Fibroblast of lung (primary cell): ENCODE measurements around the gene ERBB4. TPM values are rescaled to one million over a fixed set of nuclear protein-coding genes. Genes with fewer than 3 reads are reported as not detected.

Experiments
- DNase-seq, 2 donors: peaks; one replicate each; pipeline versions ENCODE4 v3.0.0 to v3.0.0-alpha.2; 2010; ENCODE audit warnings: low read depth in 2 of 2
- H2AFZ ChIP-seq: 2 replicates; pipeline ENCODE4 v1.5.1; 2012; ENCODE audit warnings: low read length, control low read depth, inconsistent platforms
- H3K27ac ChIP-seq: 2 replicates; pipeline ENCODE4 v1.5.1; 2011; ENCODE audit warnings: low read length, control low read depth; ENCODE audit not compliant: insufficient read depth
- H3K27me3 ChIP-seq: 2 replicates; pipeline ENCODE4 v1.5.1; 2011; ENCODE audit warnings: mild to moderate bottlenecking, low read length; ENCODE audit not compliant: control insufficient read depth, insufficient read depth
- H3K36me3 ChIP-seq: 2 replicates; pipeline ENCODE4 v1.5.1; 2011; ENCODE audit warnings: low read length; ENCODE audit not compliant: control insufficient read depth, insufficient read depth
- H3K4me1 ChIP-seq: 2 replicates; pipeline ENCODE4 v1.5.1; 2011; ENCODE audit warnings: low read length; ENCODE audit not compliant: control insufficient read depth, insufficient read depth; ENCODE audit errors: extremely low read depth
- H3K4me2 ChIP-seq: 2 replicates; pipeline ENCODE4 v1.5.1; 2011; ENCODE audit warnings: low read length, control low read depth; ENCODE audit not compliant: insufficient read depth; ENCODE audit errors: extremely low read depth
- H3K4me3 ChIP-seq, 4 experiments: fragments of 200-600 bp in 1 of 4; sonication (generic) in 1 of 4; replicated peaks in 1 of 4; 2 replicates each; pipeline ENCODE4 v1.5.1; 2011 to 2016; ENCODE audit warnings: low read length in 4 of 4, low read depth in 3 of 4, mild to moderate bottlenecking in 3 of 4, control low read depth in 2 of 4, inconsistent platforms in 1 of 4, mixed read lengths in 1 of 4; ENCODE audit not compliant: insufficient read depth in 1 of 4; ENCODE audit errors: control extremely low read depth in 1 of 4
- H3K79me2 ChIP-seq: 2 replicates; pipeline ENCODE4 v1.5.1; 2012; ENCODE audit warnings: mild to moderate bottlenecking, low read length, inconsistent platforms; ENCODE audit not compliant: control insufficient read depth, insufficient read depth
- H3K9ac ChIP-seq: 2 replicates; pipeline ENCODE4 v1.5.1; 2011; ENCODE audit warnings: mild to moderate bottlenecking, low read length, control low read depth; ENCODE audit not compliant: insufficient read depth
- H3K9me3 ChIP-seq: 2 replicates; pipeline ENCODE4 v1.5.1; 2012; ENCODE audit warnings: low read depth, low read length; ENCODE audit not compliant: control insufficient read depth, insufficient read depth
- H4K20me1 ChIP-seq: 2 replicates; pipeline ENCODE4 v1.5.1; 2011; ENCODE audit warnings: low read length; ENCODE audit not compliant: control insufficient read depth, insufficient read depth; ENCODE audit errors: extremely low read depth
- CTCF ChIP-seq, 2 donors: IDR thresholded peaks in 1 of 2; conservative IDR thresholded peaks in 1 of 2; 1 replicate in 1 of 2; 2 replicates in 1 of 2; pipeline ENCODE4 v1.5.1; 2011 to 2012; ENCODE audit warnings: low read length in 2 of 2, control low read depth in 1 of 2, inconsistent platforms in 1 of 2, low read depth in 1 of 2, mild to moderate bottlenecking in 1 of 2
- EZH2 ChIP-seq: IDR thresholded peaks from 2 replicates; pipeline ENCODE4 v1.5.1; 2012; ENCODE audit warnings: low read length, control low read depth, mild to moderate bottlenecking; ENCODE audit errors: missing control alignments
- polyA plus RNA-seq, 2 donors: library from polyadenylated mRNA; depleted of rRNA in 1 of 2; stranded (reverse) in 1 of 2; unstranded in 1 of 2; fragments of >200 nt; gene quantifications; 2 replicates each; pipeline ENCODE4 v1.2.1, GENCODE V29; 2011 to 2012; ENCODE audit warnings: missing spikeins in 1 of 2
- total RNA-seq: library from RNA; depleted of rRNA; stranded (reverse); fragments of >200 nt; gene quantifications from 2 replicates; pipeline ENCODE4 v1.2.1, GENCODE V29; 2014

The ERBB4 gene
- total and polyA plus RNA-seq, 2 donors (not counting 1 experiment from before 2014, with no cell fraction given): 0.08 to 0.17 TPM

GRCh38 chr2:211611621-211612020 is 927.0 kb downstream of the ERBB4 start:
- H3K9ac ChIP-seq: no peak overlapping the region
- no peak overlapping the region for H3K4me2 ChIP-seq
- H3K27ac ChIP-seq: no peak overlapping the region
- no peaks in the 10 kb centered on the region for H3K79me2 ChIP-seq
- TF ChIP-seq EZH2 (no peak), CTCF (conservative IDR thresholded peaks at IDR 0.05 in 1 of 2, IDR thresholded peaks at IDR 0.05 in 1 of 2; ENCODE audit: low read depth in 1 of 2, low read length in 2 of 2) (no peak)
- H3K27me3 ChIP-seq: no peaks in the 10 kb centered on the region
- no peak overlapping the region for H2AFZ ChIP-seq
- no peak for DNase-seq
- no peaks in the 10 kb centered on the region for H4K20me1 ChIP-seq
- no peaks in the 10 kb centered on the region for H3K4me1 ChIP-seq
- H3K4me3 ChIP-seq: no peak overlapping the region
- H3K9me3 ChIP-seq: no peaks in the 10 kb centered on the region
- no peaks in the 10 kb centered on the region for H3K36me3 ChIP-seq

- H3K9me3 ChIP-seq: no peaks in the 10 kb centered on the region
- no peak overlapping the region for H3K9ac ChIP-seq
- no peaks in the 10 kb centered on the region for H4K20me1 ChIP-seq
- no peak overlapping the region for H3K4me2 ChIP-seq
- no peaks in the 10 kb centered on the region for H3K27me3 ChIP-seq
- DNase-seq: no peak
- no peak overlapping the region for H2AFZ ChIP-seq
- no peaks in the 10 kb centered on the region for H3K4me1 ChIP-seq
- no peak overlapping the region for H3K4me3 ChIP-seq
- no peaks in the 10 kb centered on the region for H3K79me2 ChIP-seq
- H3K36me3 ChIP-seq: no peaks in the 10 kb centered on the region
- no peak overlapping the region for H3K27ac ChIP-seq
- TF ChIP-seq CTCF (conservative IDR thresholded peaks at IDR 0.05 in 1 of 2, IDR thresholded peaks at IDR 0.05 in 1 of 2; ENCODE audit: low read depth in 1 of 2, low read length in 2 of 2) (no peak), EZH2 (no peak)
Observed at GRCh38 chr2:211611061-211611518, 927.5 kb downstream of the ERBB4 start.

- Histone ChIP-seq H3K27ac (no peak overlapping the region), H3K4me3 (no peak overlapping the region), H3K9me3 (no peaks in the 10 kb centered on the region), H4K20me1 (no peaks in the 10 kb centered on the region), H3K4me2 (no peak overlapping the region), H3K79me2 (no peaks in the 10 kb centered on the region), H3K9ac (no peak overlapping the region), H3K27me3 (no peaks in the 10 kb centered on the region), H3K4me1 (no peaks in the 10 kb centered on the region), H3K36me3 (no peaks in the 10 kb centered on the region), H2AFZ (no peak overlapping the region)
- no peak for DNase-seq
- TF ChIP-seq CTCF (conservative IDR thresholded peaks at IDR 0.05 in 1 of 2, IDR thresholded peaks at IDR 0.05 in 1 of 2; ENCODE audit: low read depth in 1 of 2, low read length in 2 of 2) (no peak), EZH2 (no peak)
Observed at GRCh38 chr2:211609127-211609526, 929.5 kb downstream of the ERBB4 start.
